H1 (cell line): ENCODE results near the gene PVALB. TPM values are rescaled to one million over a fixed set of nuclear protein-coding genes. Genes with fewer than 3 reads are reported as not detected.

ENCODE experiments used
- CTCF ChIA-PET: fragments of 300-600 bp; sonication (Branson Sonifier 250); formaldehyde crosslinking; loops from one replicate; lab custom pipeline; 2021; ENCODE audit not compliant: partially characterized antibody; lab: Charles Lee
- POLR2A ChIA-PET: fragments of 300-600 bp; sonication (Branson Sonifier 250); formaldehyde crosslinking; loops from one replicate; lab custom pipeline; 2021; ENCODE audit warnings: inconsistent platforms; ENCODE audit not compliant: partially characterized antibody; lab: Charles Lee
- DNase-seq, 2 experiments: peaks; one replicate each; pipeline versions ENCODE4 v3.0.0 to v3.0.0-alpha.2; 2010 to 2022; ENCODE audit warnings: low spot score in 2 of 2, low read depth in 1 of 2, mixed read lengths in 1 of 2
- FAIRE-seq: peaks from 2 replicates; lab custom pipeline; 2011; peaks lifted over from hg19 to GRCh38; lab: Jason Lieb, UNC
- H2AFZ ChIP-seq: 2 replicates; pipeline ENCODE4 v1.8.1; 2012; ENCODE audit warnings: low read length, inconsistent platforms
- H2AK5ac ChIP-seq: 2 replicates; pipeline ENCODE4 v1.6.1; 2013; ENCODE audit warnings: low read depth, low read length
- H2BK120ac ChIP-seq: replicated peaks from 2 replicates; pipeline ENCODE3; 2013; ENCODE audit warnings: low read depth, low read length, inconsistent platforms
- H2BK12ac ChIP-seq: 2 replicates; pipeline ENCODE4 v1.6.1; 2013; ENCODE audit warnings: low read depth, low read length
- H2BK15ac ChIP-seq: 2 replicates; pipeline ENCODE4 v1.6.1; 2013; ENCODE audit warnings: low read length
- H2BK20ac ChIP-seq: 2 replicates; pipeline ENCODE4 v1.6.1; 2013; ENCODE audit warnings: low read length
- H2BK5ac ChIP-seq: 2 replicates; pipeline ENCODE4 v1.6.1; 2013; ENCODE audit warnings: low read depth, low read length
- H3K14ac ChIP-seq: 2 replicates; pipeline ENCODE4 v1.6.1; 2013; ENCODE audit warnings: inconsistent platforms; ENCODE audit not compliant: insufficient read length
- H3K18ac ChIP-seq: 2 replicates; pipeline ENCODE4 v1.6.1; 2013; ENCODE audit warnings: low read length; ENCODE audit errors: extremely low read depth
- H3K23ac ChIP-seq: 2 replicates; pipeline ENCODE4 v1.6.1; 2013; ENCODE audit warnings: inconsistent platforms; ENCODE audit not compliant: insufficient read length
- H3K23me2 ChIP-seq: 2 replicates; pipeline ENCODE4 v1.6.1; 2013; ENCODE audit warnings: low read depth, low read length
- H3K27ac ChIP-seq: 2 replicates; pipeline ENCODE4 v1.6.1; 2011; ENCODE audit warnings: low read depth, low read length, inconsistent platforms
- H3K27me3 ChIP-seq, 4 experiments: replicated peaks in 1 of 4; 1 replicate in 1 of 4; 2 replicates in 3 of 4; pipeline versions ENCODE4 v1.6.1 to v1.8.1; 2011 to 2013; ENCODE audit warnings: low read length in 3 of 4, mild to moderate bottlenecking in 3 of 4, inconsistent platforms in 2 of 4, mixed read lengths in 2 of 4, moderate library complexity in 1 of 4; ENCODE audit not compliant: control insufficient read depth in 3 of 4, insufficient read depth in 3 of 4; ENCODE audit errors: extremely low read depth in 1 of 4
- H3K36me3 ChIP-seq, 4 experiments: 2 replicates each; pipeline versions ENCODE4 v1.6.1 to v1.8.1; 2011 to 2013; ENCODE audit warnings: mild to moderate bottlenecking in 4 of 4, low read length in 3 of 4, moderate library complexity in 2 of 4, control low read depth in 1 of 4, inconsistent platforms in 1 of 4; ENCODE audit not compliant: insufficient read depth in 4 of 4, control insufficient read depth in 2 of 4
- H3K4ac ChIP-seq: replicated peaks from 2 replicates; pipeline ENCODE3; 2013; ENCODE audit warnings: low read length, low read depth, mixed read lengths, inconsistent platforms; ENCODE audit not compliant: insufficient read length
- H3K4me1 ChIP-seq, 4 experiments: replicated peaks in 1 of 4; 1 replicate in 1 of 4; 2 replicates in 3 of 4; pipeline versions ENCODE4 v1.6.1 to v1.8.1; 2011 to 2013; ENCODE audit warnings: low read length in 3 of 4, inconsistent platforms in 2 of 4, mixed read lengths in 1 of 4; ENCODE audit not compliant: insufficient read depth in 4 of 4, control insufficient read depth in 3 of 4
- H3K4me2 ChIP-seq, 2 experiments: 2 replicates each; pipeline versions ENCODE4 v1.6.1 to v1.8.1; 2011 to 2013; ENCODE audit warnings: low read depth in 2 of 2, low read length in 2 of 2, control low read depth in 1 of 2, inconsistent platforms in 1 of 2, mild to moderate bottlenecking in 1 of 2; ENCODE audit not compliant: insufficient read depth in 1 of 2
- H3K4me3 ChIP-seq, 4 experiments: fragments of 200-600, 300-600 bp in 1 of 4; sonication (generic), shearing (Covaris generic), sonication (Bioruptor Twin) in 1 of 4; 2 replicates each; pipeline versions ENCODE4 v1.5.1 to v1.8.1; 2011 to 2016; ENCODE audit warnings: low read length in 4 of 4, low read depth in 3 of 4, control low read depth in 2 of 4, inconsistent platforms in 2 of 4, mild to moderate bottlenecking in 2 of 4, mixed read lengths in 1 of 4, moderate library complexity in 1 of 4; ENCODE audit not compliant: insufficient read depth in 2 of 4; ENCODE audit errors: extremely low read depth in 1 of 4
- H3K56ac ChIP-seq: replicated peaks from 2 replicates; pipeline ENCODE3; 2013; ENCODE audit warnings: low read depth, mild to moderate bottlenecking, mixed read lengths, low read length, inconsistent platforms; ENCODE audit not compliant: insufficient read length
- H3K79me1 ChIP-seq: 2 replicates; pipeline ENCODE4 v1.6.1; 2013; ENCODE audit warnings: low read depth, low read length, control low read depth
- H3K79me2 ChIP-seq, 2 experiments: 2 replicates each; pipeline versions ENCODE4 v1.6.1 to v1.8.1; 2012 to 2013; ENCODE audit warnings: low read length in 2 of 2, mild to moderate bottlenecking in 2 of 2, inconsistent platforms in 1 of 2; ENCODE audit not compliant: insufficient read depth in 2 of 2, control insufficient read depth in 1 of 2
- H3K9ac ChIP-seq, 4 experiments: replicated peaks in 1 of 4; 1 replicate in 1 of 4; 2 replicates in 3 of 4; pipeline versions ENCODE4 v1.6.1 to v1.8.1; 2011 to 2013; ENCODE audit warnings: low read depth in 3 of 4, low read length in 3 of 4, control low read depth in 2 of 4, mild to moderate bottlenecking in 2 of 4, moderate library complexity in 2 of 4, inconsistent platforms in 1 of 4; ENCODE audit errors: extremely low read depth in 1 of 4
- H3K9me3 ChIP-seq, 2 experiments: 2 replicates each; pipeline versions ENCODE4 v1.6.1 to v1.8.1; 2012 to 2013; ENCODE audit warnings: mild to moderate bottlenecking in 2 of 2, moderate library complexity in 2 of 2, control low read depth in 1 of 2, inconsistent platforms in 1 of 2, low read depth in 1 of 2, low read length in 1 of 2, mixed read lengths in 1 of 2; ENCODE audit not compliant: insufficient read depth in 2 of 2
- H4K20me1 ChIP-seq, 2 experiments: replicated peaks in 1 of 2; 2 replicates each; pipeline versions ENCODE3 to v1.8.1; 2011 to 2013; ENCODE audit warnings: inconsistent platforms in 2 of 2, low read length in 2 of 2, mild to moderate bottlenecking in 1 of 2; ENCODE audit not compliant: insufficient read depth in 2 of 2, control insufficient read depth in 1 of 2
- H4K5ac ChIP-seq: 2 replicates; pipeline ENCODE4 v1.6.1; 2013; ENCODE audit warnings: low read length, low read depth, mixed read lengths, inconsistent platforms; ENCODE audit not compliant: insufficient read length
- H4K8ac ChIP-seq: 2 replicates; pipeline ENCODE4 v1.8.0; 2013; ENCODE audit warnings: mild to moderate bottlenecking, moderate library complexity, low read length, inconsistent platforms; ENCODE audit not compliant: insufficient read depth; ENCODE audit errors: extremely low read depth
- H4K91ac ChIP-seq: replicated peaks from 2 replicates; pipeline ENCODE3; 2013; ENCODE audit warnings: low read length, mixed read lengths, inconsistent platforms; ENCODE audit not compliant: insufficient read length
- JUN ChIP-seq: IDR thresholded peaks from 2 replicates; pipeline ENCODE4 v1.6.1; 2011; ENCODE audit warnings: low read depth, mild to moderate bottlenecking, improper control_type of control experiment, low read length
- RXRA ChIP-seq: IDR thresholded peaks from 2 replicates; pipeline ENCODE4 v1.6.1; 2011; ENCODE audit warnings: low read depth, mild to moderate bottlenecking, low read length, moderate library complexity; ENCODE audit not compliant: insufficient read depth
- SRF ChIP-seq: IDR thresholded peaks from 2 replicates; pipeline ENCODE4 v1.6.1; 2011; ENCODE audit warnings: mild to moderate bottlenecking, low read depth, low read length, moderate library complexity
- WGBS, 2 experiments: shearing (Covaris generic) in 1 of 2; methylation state at CpG; one replicate each; pipeline versions ENCODE4 v1.1.6 to v1.1.7; 2013 to 2015; ENCODE audit warnings: low lambda C conversion rate in 2 of 2, mixed read lengths in 2 of 2, inconsistent platforms in 1 of 2, low coverage in 1 of 2, missing lambda C conversion rate in 1 of 2; ENCODE audit not compliant: insufficient replicate concordance in 2 of 2, insufficient coverage in 1 of 2, insufficient read length in 1 of 2; ENCODE audit errors: extremely low coverage in 1 of 2, missing lambda C conversion rate in 1 of 2; 5-methylcytosine and 5-hydroxymethylcytosine counted together
- polyA plus RNA-seq, 7 experiments: library from polyadenylated mRNA; depleted of rRNA in 3 of 7; stranded (reverse) in 5 of 7; unstranded in 2 of 7; fragments of >200 nt in 5 of 7; fragments of 200-250 nt in 2 of 7; gene quantifications; 1 replicate in 5 of 7; 2 replicates in 1 of 7; 4 replicates in 1 of 7; pipeline versions ENCODE4 v1.2.1 to v1.2.3, GENCODE V29; 2011 to 2013; ENCODE audit warnings: missing spikeins in 2 of 7, mixed read lengths in 2 of 7
- total RNA-seq: library from RNA; stranded (reverse); fragmentation: NEBNext Ultra II Directional; extraction: Animal tissue kit (Norgen Biotek cat#: 25700); gene quantifications from 2 replicates; pipeline ENCODE4 v1.2.1, GENCODE V29; 2021
- TF ChIP-seq, protein P1 (sequence below): IDR thresholded peaks from 2 replicates; pipeline ENCODE4 v1.6.1; 2012; ENCODE audit warnings: low read length, inconsistent platforms

PVALB gene
- total and polyA plus RNA-seq, 2 of the 8 experiments (the other 6 are each of a cell fraction or from before 2014, with no cell fraction given), result 1.7 to 5.4 TPM

DNA sequence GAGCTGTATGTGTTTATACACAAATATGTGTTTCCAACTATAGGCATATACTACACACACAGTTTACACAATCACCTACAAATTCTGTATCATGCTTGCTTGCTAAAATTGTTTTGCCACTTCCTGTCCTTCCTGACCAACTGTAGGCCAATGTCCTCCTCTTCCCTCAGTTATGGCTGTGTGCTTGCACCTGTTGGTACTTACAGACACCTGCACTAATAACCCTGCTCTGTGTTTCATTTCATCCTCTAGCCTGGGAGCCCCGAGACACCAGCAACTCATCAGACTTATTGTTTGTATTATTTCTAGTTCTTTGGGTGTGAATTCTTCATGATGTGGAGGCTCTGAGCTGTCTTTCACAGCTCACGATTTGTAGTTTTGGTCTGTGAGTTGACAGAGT is 42.1 kb upstream of the PVALB start:
- Histone ChIP-seq H2BK5ac (no peak overlapping the region), H2BK120ac (no peak overlapping the region), H3K27me3 (peaks cover 1 to 16% (median 10%) of the 10 kb centered on the region in 4 experiments), H2AFZ (no peak overlapping the region), H3K56ac (no peak overlapping the region), H3K79me2 (no peaks in the 10 kb centered on the region), H4K20me1 (peaks cover 0 to 2% of the 10 kb centered on the region in 2 experiments), H2AK5ac (no peak overlapping the region), H3K27ac (no peak overlapping the region), H3K18ac (no peak overlapping the region), H3K4me3 (no peak overlapping the region), H3K9ac (no peak overlapping the region), H3K79me1 (no peaks in the 10 kb centered on the region), H3K23ac (no peak overlapping the region), H4K5ac (no peak overlapping the region), H2BK12ac (no peak overlapping the region), H3K36me3 (no peaks in the 10 kb centered on the region), H2BK15ac (no peak overlapping the region), H4K8ac (no peak overlapping the region), H3K23me2 (no peaks in the 10 kb centered on the region), H3K14ac (no peak overlapping the region), H2BK20ac (no peak overlapping the region), H3K4me2 (no peak overlapping the region), H3K4ac (no peak overlapping the region), H3K9me3 (no peaks in the 10 kb centered on the region), H4K91ac (no peak overlapping the region), H3K4me1 (peaks cover 0 to 3% (median under 1%) of the 10 kb centered on the region in 4 experiments; a peak in 2 of 7 replicates)
- POLR2A ChIA-PET, result no interaction called here
- no peak for FAIRE-seq
- CTCF ChIA-PET, result interaction anchor here (0.9 to 7.6 kb wide), 12 partner anchors 10 to 318 kb away, joined by 3 to 96 read pairs (median 5); no protein-coding TSS in a partner anchor
- no peak for DNase-seq
- TF ChIP-seq SRF (no peak), RXRA (no peak), JUN (no peak)
- TF ChIP-seq, protein P1, sequence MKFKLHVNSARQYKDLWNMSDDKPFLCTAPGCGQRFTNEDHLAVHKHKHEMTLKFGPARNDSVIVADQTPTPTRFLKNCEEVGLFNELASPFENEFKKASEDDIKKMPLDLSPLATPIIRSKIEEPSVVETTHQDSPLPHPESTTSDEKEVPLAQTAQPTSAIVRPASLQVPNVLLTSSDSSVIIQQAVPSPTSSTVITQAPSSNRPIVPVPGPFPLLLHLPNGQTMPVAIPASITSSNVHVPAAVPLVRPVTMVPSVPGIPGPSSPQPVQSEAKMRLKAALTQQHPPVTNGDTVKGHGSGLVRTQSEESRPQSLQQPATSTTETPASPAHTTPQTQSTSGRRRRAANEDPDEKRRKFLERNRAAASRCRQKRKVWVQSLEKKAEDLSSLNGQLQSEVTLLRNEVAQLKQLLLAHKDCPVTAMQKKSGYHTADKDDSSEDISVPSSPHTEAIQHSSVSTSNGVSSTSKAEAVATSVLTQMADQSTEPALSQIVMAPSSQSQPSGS, result no peak
- WGBS, 2 experiments, result 87% methylated on average over 2 of the region's 2 CpGs; no CpG with 5 or more reads in 1 of the 2 experiments
